C4-2B (cell line): Measurements from ENCODE around the gene B3GNT5.

Source experiments
- CTCF ChIP-seq: fragments of 450-650 bp; conservative IDR thresholded peaks from 2 replicates; pipeline ENCODE4 v1.5.1; 2017; ENCODE audit warnings: mild to moderate bottlenecking
- ZFX ChIP-seq: fragments of 450-650 bp; IDR thresholded peaks from 2 replicates; pipeline ENCODE4 v1.6.1; 2017

DNA sequence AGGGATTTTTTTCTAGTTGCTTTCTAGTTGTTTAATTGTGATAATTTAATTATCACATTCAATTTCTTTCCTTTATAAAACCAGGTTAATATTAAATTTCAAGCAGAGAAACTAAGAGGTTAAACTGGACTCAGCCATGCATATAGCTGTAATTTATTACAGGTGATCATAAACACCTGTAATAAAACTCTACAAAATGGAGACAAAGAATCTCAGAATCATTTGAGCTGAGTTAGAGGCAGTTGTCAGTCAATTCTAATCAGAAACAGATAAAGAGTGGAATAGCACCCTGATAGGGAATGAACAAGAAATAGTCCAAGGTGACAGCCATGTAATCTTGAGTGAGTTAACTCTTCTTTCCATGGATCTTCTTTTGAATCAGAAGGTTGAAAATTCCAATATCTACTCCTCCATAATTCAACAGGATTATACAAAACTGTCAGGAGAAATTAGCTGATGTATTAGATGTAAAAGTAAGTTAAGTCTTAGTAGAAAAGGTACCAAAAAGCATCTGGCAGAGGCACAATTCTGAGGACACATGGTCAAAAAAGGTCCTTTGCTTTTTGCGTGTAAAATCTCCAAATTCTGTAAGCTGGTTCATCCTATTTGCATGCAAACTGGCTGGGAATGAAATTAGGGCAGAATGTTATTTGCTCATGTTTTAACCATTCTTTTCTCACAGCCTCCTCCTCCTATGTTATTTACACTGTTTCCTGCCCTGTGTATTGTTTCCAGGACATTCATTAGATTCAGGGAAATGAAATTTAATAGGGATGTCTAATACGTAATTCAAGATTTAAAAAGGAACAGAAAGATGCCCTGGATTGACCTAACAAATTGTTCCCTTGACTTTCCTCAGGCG, 39.4 kb upstream of the B3GNT5 start:
- TF ChIP-seq CTCF (no peak), ZFX (no peak)
